ENCODE measurements around the gene DNAJB14. TPM values are rescaled to one million over a fixed set of nuclear protein-coding genes. Genes with fewer than 3 reads are reported as not detected.

Gene DNAJB14
- total RNA-seq, 1 donor from 2014 or later: 15.1 TPM

- H3K4me3 ChIP-seq (ENCODE audit: low read depth, low read length): peak overlapping the region; percentile 96
- DNase-seq (ENCODE audit: low read depth): no peak
- no peak for TF ChIP-seq CTCF (conservative IDR thresholded peaks at IDR 0.05; ENCODE audit: low read depth, low read length)
These were observed 4.5 kb upstream of the DNAJB14 start for GRCh38 chr4:99950913-99951254.

GRCh38 chr4:99949999-99950912, 3.8 kb upstream of the DNAJB14 start, which contains the start of gene H2AZ1:
TSS of gene H2AZ1 (minus strand) at chr4:99950275. CDS start at chr4:99950170, 105 bp downstream.
- DNase-seq (ENCODE audit: low read depth): peak; percentile 84
- TF ChIP-seq CTCF (conservative IDR thresholded peaks at IDR 0.05; ENCODE audit: low read depth, low read length): no peak
- H3K4me3 ChIP-seq (ENCODE audit: low read depth, low read length): peak within 1 kb of the TSS; percentile 96

- DNase-seq (ENCODE audit: low read depth): peak; percentile 67
- peak overlapping the region; percentile 96 for H3K4me3 ChIP-seq (ENCODE audit: low read depth, low read length)
- TF ChIP-seq CTCF (conservative IDR thresholded peaks at IDR 0.05; ENCODE audit: low read depth, low read length): peak; percentile 93
These were observed 2.9 kb upstream of the DNAJB14 start for GRCh38 chr4:99949034-99949998.

- TF ChIP-seq CTCF (conservative IDR thresholded peaks at IDR 0.05; ENCODE audit: low read depth, low read length): no peak
- H3K4me3 ChIP-seq (ENCODE audit: low read depth, low read length): peak overlapping the region; percentile 83
- no peak for DNase-seq (ENCODE audit: low read depth)
These were observed 1.2 kb upstream of the DNAJB14 start for GRCh38 chr4:99947608-99948007.

- no peak for TF ChIP-seq CTCF (conservative IDR thresholded peaks at IDR 0.05; ENCODE audit: low read depth, low read length)
- peak overlapping the region; percentile 83 for H3K4me3 ChIP-seq (ENCODE audit: low read depth, low read length)
- no peak for DNase-seq (ENCODE audit: low read depth)
These were observed 766 bp upstream of the DNAJB14 start for GRCh38 chr4:99947190-99947578.

- DNase-seq (ENCODE audit: low read depth): no peak
- peak; percentile 4 for TF ChIP-seq CTCF (conservative IDR thresholded peaks at IDR 0.05; ENCODE audit: low read depth, low read length)
- peak overlapping the region; percentile 83 for H3K4me3 ChIP-seq (ENCODE audit: low read depth, low read length)
These were observed 581 bp downstream of the DNAJB14 start for GRCh38 chr4:99945718-99946355.

Data from epithelial cell of proximal tubule (primary cell).